GM19043 (cell line): ENCODE data around the gene CYB5A.

ENCODE experiments used
- ATAC-seq: cut with Tn5 transposase; IDR thresholded peaks from one replicate; pipeline ENCODE4 v1.9.1; 2021; ENCODE audit warnings: low read depth; ENCODE audit not compliant: unreplicated experiment

The CYB5A gene

DNA sequence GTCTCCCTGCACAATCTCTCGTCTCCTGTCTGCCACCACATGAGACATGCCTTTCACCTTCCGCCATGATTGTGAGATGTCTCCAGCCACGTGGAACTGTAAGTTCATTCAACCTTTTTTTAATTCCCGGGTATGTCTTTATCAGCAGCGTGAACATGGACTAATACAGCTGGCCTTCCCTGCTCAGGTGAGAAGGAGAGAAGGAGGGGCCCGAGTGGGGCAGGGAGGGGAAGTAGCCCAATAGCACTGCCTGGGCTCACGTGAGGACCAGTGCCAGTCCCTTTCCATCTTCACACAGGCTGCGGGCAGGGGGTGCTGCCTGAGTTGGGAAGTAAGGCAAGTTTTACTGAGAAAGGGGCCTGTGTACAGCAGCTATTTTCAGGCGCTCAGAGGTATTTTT is 70.7 kb downstream of the CYB5A start:
- ATAC-seq: no peak

DNA sequence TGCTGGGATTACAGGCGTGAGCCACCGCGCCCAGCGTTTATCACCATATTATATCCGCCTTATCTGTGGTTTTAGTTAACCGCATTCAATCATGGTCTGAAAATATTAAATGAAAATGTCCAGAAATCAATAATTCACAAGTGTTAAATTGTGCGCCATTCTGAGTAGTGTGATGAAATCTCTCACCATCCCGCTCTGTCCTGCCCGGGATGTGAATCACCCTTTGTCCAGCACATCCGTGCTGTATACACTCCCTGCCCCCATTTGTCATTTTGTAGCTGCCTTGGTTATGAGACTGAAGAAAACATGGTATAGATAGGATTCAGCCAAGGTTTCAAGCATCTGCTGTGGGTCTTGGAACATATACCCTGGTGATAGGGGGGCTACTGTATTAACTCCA is 72.7 kb downstream of the CYB5A start:
- no peak for ATAC-seq

DNA sequence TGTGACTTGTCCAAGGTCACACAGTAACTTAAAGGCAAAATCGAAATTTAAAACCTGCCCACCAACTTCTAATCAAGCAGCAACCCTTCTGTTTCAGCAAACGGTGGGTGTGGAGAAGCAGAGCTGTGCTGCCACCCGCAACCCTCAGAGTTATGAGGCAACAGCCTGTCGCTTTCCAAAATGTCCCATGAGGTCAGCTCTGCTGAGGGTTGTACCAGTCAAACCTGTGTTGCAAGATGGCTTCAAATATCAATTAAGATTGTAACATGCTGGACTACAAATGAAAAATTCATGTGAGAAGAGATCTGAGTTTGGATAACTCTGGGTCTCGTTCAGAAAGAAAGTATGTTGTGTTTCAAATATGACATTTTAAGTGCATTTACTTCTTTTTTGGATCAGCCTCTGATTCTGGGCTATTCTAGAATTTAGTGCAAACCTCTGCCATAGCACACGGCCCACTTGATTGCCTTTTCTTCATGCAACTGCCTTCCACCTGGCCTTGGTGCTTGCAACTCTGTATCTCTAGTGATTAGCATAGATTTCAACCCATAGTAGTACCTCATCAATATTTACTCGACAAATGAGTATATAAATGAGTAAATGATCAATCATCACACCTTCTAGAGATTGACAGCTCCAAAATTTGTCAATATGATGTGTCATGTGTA is 74.2 kb downstream of the CYB5A start:
- no peak for ATAC-seq

DNA sequence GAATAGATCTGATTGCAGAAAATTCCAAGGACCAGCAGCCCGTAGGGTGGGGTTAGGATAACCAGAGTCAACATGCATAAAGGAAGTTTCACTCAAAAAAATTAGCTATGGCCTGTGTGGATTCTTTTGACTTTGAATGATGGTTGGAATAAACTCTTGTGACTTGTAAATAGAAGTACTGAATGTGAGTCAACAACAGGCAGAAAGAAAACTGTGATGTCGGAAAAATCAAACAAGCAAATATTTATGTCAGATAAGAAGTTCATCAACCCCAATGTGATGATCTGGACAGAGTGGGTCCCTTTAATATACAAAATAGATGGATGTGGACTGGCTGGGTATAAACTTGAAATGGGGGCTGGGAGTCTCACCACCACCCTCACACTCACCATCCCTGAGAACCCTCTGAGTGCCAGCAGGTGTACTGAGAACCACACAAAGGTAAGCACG is 75.1 kb downstream of the CYB5A start:
- no peak for ATAC-seq

DNA sequence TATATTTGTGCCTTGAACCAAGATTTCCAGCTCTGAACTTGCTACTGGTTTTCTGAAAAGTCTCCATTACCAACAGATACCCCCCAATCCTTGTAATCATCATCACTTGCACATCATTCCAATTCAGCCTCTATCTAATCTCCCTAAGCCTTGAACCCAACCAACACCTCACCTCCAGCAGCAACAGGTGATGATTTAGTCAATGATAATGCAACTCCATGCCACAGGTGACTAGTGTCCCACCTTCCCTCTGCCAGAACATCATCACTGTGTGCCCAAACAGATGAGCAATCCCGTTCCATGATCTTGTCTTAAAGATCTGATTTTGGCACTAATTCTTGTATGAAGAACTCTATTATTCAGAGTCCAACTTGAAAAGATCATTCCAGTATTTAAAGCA is 75.9 kb downstream of the CYB5A start:
- ATAC-seq: no peak

DNA sequence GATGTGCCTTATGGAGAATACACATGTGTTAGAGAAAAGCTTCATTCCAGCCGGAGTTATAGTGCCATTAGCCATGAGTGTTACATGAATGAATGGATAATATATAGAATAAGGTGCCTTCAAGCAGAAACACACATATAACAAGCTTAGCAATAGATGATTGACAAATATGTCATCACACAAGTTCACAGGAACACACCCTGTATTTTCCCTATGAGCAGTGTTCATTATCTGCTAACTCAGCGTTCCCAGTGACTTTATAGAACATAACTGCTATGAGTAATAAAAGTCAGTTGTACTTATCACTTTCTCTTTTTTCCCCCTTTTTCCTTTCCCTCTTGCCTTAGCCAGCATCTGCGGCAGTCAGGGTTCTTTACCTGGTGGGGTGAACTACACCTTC is 78.3 kb downstream of the CYB5A start:
- ATAC-seq: no peak

DNA sequence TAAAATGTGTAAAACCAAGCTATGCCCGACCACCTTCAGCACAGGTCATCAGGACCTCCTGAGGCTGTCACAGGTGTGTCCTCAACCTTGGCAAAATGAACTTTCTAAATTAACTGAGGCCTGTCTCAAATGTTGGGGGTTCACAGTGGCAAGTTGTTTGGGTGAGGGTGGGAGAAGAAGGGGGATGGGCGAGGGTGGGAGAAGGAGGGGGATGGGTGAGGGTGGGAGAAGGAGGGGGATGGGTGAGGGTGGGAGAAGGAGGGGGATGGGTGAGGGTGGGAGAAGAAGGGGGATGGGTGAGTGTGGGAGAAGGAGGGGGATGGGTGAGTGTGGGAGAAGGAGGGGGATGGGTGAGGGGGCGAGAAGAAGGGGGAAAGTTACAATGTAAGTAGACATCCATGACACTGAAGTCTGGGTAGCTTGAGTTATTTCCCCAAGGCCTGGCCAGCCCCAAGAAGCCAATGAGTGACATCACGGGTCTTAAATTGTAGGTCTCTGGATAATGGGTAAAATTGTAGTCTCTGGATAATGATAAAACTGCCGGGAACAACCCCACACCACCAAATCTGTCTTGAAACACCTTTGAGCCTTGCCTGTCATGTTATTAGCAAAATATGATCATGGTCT is 87.1 kb downstream of the CYB5A start:
- no peak for ATAC-seq

DNA sequence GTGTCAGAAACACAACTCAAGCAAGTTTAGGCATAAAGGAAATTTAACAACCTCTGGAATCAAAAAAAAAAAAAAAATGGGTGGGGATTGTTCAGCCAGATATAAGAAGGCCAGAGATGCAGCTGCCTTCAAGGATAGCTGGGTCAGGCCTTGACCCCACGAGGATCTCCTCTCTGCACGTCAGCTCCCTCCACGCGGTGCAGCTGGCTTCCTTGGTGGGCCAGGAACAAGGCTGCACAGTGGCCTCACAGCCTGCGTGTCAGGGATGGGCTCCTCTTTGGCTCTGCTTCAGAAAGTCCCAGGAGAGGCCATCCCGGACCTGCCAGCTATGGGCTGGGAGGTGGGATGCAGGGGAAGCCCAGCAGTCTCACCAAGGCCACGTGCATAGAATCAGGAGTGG is 88.0 kb downstream of the CYB5A start:
- no peak for ATAC-seq
